ENCODE results near the gene MRPL36. TPM values are rescaled to one million over a fixed set of nuclear protein-coding genes. Genes with fewer than 3 reads are reported as not detected.

Gene MRPL36
- total and polyA plus RNA-seq, 2 of the 4 experiments (the other 2 are of a cell fraction), result 85.9 to 103 TPM

GRCh38 chr5:1764606-1764960 lies 35.1 kb downstream of the MRPL36 start:
- TF ChIP-seq FOS (IDR thresholded peaks at IDR 0.05; ENCODE audit: low read depth, low read length), result no peak
- no peak for TF ChIP-seq RFX5 (IDR thresholded peaks at IDR 0.05; ENCODE audit: low read depth, low read length)
- no peak for TF ChIP-seq MXI1 (IDR thresholded peaks at IDR 0.05; ENCODE audit: borderline replicate concordance, low read depth, low read length)
- TF ChIP-seq RAD21 (IDR thresholded peaks at IDR 0.05; ENCODE audit: low read length), result no peak
- no peak for TF ChIP-seq USF2 (IDR thresholded peaks at IDR 0.05; ENCODE audit: low read depth, low read length)
- no peak for TF ChIP-seq SMC3 (IDR thresholded peaks at IDR 0.05; ENCODE audit: low read depth, low read length)
- no peak for TF ChIP-seq NFE2L2 (IDR thresholded peaks at IDR 0.05; ENCODE audit: low read depth, low read length)
- TF ChIP-seq MAZ (IDR thresholded peaks at IDR 0.05; ENCODE audit: borderline replicate concordance, low read depth, low read length), result no peak
- no peak for TF ChIP-seq CTCF (conservative IDR thresholded peaks at IDR 0.05; ENCODE audit: low read depth, low read length)
- TF ChIP-seq CEBPB (IDR thresholded peaks at IDR 0.05; ENCODE audit: low read depth, low read length), result no peak
- no peak for TF ChIP-seq MAFK (IDR thresholded peaks at IDR 0.05; ENCODE audit: low read depth, low read length)
- TF ChIP-seq BHLHE40 (IDR thresholded peaks at IDR 0.05; ENCODE audit: low read depth, low read length), result no peak
- TF ChIP-seq ELK1 (IDR thresholded peaks at IDR 0.05; ENCODE audit: borderline replicate concordance, low read depth, low read length), result no peak
- no peak for TF ChIP-seq RCOR1 (IDR thresholded peaks at IDR 0.05; ENCODE audit: insufficient replicate concordance, low read length)
- no peak for TF ChIP-seq CHD1 (IDR thresholded peaks at IDR 0.05; ENCODE audit: low read depth, low read length)
- TF ChIP-seq POLR2A (IDR thresholded peaks at IDR 0.05; ENCODE audit: low read depth, low read length), result no peak

More at GRCh38 chr5:1764606-1764960, 35.1 kb downstream of the MRPL36 start:
- H2AK9ac ChIP-seq (replicated peaks; ENCODE audit: low read depth, low read length, poor library complexity), result no peak overlapping the region
- in situ Hi-C loops (cut with MboI; ENCODE audit: low sequenced_read_pairs) (no loop called here), intact Hi-C loops (cut with micrococcal nuclease) (loop anchor here (2.0 to 5.0 kb wide), 2 partner anchors 36 to 1838 kb away; partner anchors contain the start of gene NDUFS6), dilution Hi-C loops (cut with HindIII; ENCODE audit: low sequenced_read_pairs, unreplicated experiment) (no loop called here)
- H3K9me1 ChIP-seq (ENCODE audit: insufficient read depth, low read length), result no peaks in the 10 kb centered on the region
- H3K4ac ChIP-seq (ENCODE audit: low read depth, low read length), result no peak overlapping the region
- H3K18ac ChIP-seq (ENCODE audit: low read depth, low read length), result no peak overlapping the region
- H2BK15ac ChIP-seq (ENCODE audit: low read depth, low read length), result no peak overlapping the region
- WGBS, 2 experiments (ENCODE audit: extremely low coverage in 2 of 2, insufficient read length in 1 of 2), result 73% methylated on average over 3 of the region's 11 CpGs; no CpG with 5 or more reads in 1 of the 2 experiments
- H3K27ac ChIP-seq (ENCODE audit: insufficient read depth, low read length), result no peak overlapping the region
- BruUV-seq (replicated peaks), result no TSS peak
- no peaks in the 10 kb centered on the region for H3K9me3 ChIP-seq (ENCODE audit: control insufficient read depth, insufficient read depth, low read length)
- peaks cover 7% of the 10 kb centered on the region; the same call in 1 of the 2 replicates for H3K27me3 ChIP-seq (ENCODE audit: control insufficient read depth, insufficient read depth, low read length)
- H3K56ac ChIP-seq (ENCODE audit: extremely low read depth, insufficient read depth, low read length), result no peak overlapping the region
- H3K23ac ChIP-seq (ENCODE audit: low read depth, low read length), result no peak overlapping the region
- ChIA-PET CTCF (interaction anchor here (0.6 to 2.3 kb wide), 5 partner anchors 8 to 807 kb away, joined by 3 to 21 read pairs (median 4); partner anchors contain the start of gene NDUFS6), POLR2A (ENCODE audit: unreplicated experiment) (no interaction called here)
- H3K14ac ChIP-seq (replicated peaks; ENCODE audit: low read depth, low read length), result no peak overlapping the region
- H2BK20ac ChIP-seq (ENCODE audit: low read depth, low read length), result no peak overlapping the region
- no peaks in the 10 kb centered on the region for H3K79me1 ChIP-seq (ENCODE audit: low read depth in 1 of 2, low read length in 2 of 2)
- DNase-seq (no peak), ATAC-seq (ENCODE audit: low read depth) (no peak)
- H4K20me1 ChIP-seq (ENCODE audit: insufficient read depth, low read length), result no peaks in the 10 kb centered on the region
- H2AK5ac ChIP-seq (ENCODE audit: low read depth, low read length), result no peak overlapping the region
- H3K9ac ChIP-seq (ENCODE audit: low read depth, low read length), result no peak overlapping the region
- no peaks in the 10 kb centered on the region for H3K36me3 ChIP-seq (ENCODE audit: control insufficient read depth, insufficient read depth, low read length)
- H4K91ac ChIP-seq (ENCODE audit: insufficient read depth, low read depth, low read length), result no peak overlapping the region
- H2BK120ac ChIP-seq (ENCODE audit: low read depth, low read length), result no peak overlapping the region
- no peak overlapping the region for H4K8ac ChIP-seq (ENCODE audit: low read depth in 2 of 2, low read length in 2 of 2)
- no peak overlapping the region for H3K4me3 ChIP-seq (ENCODE audit: insufficient read depth, low read depth, low read length)
- no peak overlapping the region for H4K5ac ChIP-seq (ENCODE audit: low read depth, low read length)
- no peak overlapping the region for H2BK5ac ChIP-seq (ENCODE audit: low read depth, low read length, poor library complexity, severe bottlenecking)
- H3K4me2 ChIP-seq (ENCODE audit: low read depth, low read length), result no peak overlapping the region
- peaks cover 5% of the 10 kb centered on the region; the same call in 1 of the 2 replicates for H3K4me1 ChIP-seq (ENCODE audit: control insufficient read depth, insufficient read depth, low read length)
- no peak overlapping the region for H2AFZ ChIP-seq (replicated peaks; ENCODE audit: low read length, poor library complexity)

Measured in IMR-90 (cell line).